Activated gamma-delta T cell (primary cell): ENCODE measurements around the gene NPC1.

Source experiments
- DNase-seq: peaks from one replicate; lab custom pipeline; 2025; lab: John Stamatoyannopoulos, UW

NPC1 gene

DNA sequence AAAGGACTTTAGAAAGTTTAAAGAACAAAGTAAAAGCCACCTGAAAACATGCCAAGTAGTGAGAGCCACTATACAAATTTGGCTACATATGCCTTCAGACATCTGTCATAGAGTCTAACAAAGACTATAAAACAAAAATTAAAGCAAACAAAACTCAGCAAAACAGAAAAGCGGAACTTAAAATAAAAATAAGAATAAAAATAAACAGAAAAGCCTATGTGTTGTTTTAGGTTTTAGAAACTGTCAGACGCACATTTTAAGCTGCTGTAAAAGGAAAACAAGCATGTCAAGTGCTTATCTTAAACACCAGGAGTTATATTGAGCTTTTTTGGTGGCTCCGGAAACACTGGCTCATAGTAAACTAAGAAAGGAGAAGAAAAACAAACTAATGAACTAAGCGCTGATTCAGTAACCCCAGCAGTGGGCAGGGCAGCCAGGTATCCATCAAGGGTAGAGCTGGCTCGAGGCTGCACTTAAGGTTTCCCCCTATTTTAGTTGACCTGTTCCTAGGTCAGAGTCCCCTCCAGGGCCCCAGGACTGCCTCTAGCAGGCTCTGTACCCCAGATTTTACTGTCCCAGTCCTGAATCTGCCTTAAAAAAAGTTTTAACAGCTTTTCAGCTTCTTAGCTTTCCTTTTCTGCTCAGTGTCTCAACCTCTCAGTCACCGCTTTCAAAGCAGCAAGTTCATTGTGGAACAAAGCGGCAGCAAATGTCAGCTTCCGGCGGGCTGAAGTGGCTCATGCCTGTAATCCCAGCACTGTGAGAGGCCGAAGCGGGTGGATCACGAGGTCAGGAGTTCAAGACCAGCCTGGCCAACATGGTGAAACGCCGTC, 98.4 kb downstream of the NPC1 start:
- no peak for DNase-seq

DNA sequence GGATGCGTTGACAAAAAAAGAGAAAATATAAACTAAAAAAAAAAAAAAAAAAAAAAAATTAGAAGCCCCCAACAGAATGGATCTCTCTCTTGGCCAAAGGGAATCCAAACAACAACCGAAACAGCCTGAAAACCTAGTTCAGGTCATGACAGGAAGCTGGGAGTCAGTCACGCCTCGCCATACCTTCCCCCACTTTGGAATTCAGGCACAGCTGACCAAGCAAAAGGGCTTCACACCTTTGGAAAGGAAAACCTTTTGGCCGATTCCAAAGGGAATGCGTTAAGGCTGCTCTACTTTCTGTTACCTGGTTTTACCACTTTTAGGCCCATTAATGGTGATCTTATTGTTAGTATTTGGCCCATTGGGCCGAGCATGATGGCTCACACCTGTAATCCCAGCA, 100.9 kb downstream of the NPC1 start:
- no peak for DNase-seq

- DNase-seq = no peak
Measured at GRCh38 chr18:23484561-23485182, 101.6 kb downstream of the NPC1 start.
